ENCODE results near the gene HMCES.

DNA sequence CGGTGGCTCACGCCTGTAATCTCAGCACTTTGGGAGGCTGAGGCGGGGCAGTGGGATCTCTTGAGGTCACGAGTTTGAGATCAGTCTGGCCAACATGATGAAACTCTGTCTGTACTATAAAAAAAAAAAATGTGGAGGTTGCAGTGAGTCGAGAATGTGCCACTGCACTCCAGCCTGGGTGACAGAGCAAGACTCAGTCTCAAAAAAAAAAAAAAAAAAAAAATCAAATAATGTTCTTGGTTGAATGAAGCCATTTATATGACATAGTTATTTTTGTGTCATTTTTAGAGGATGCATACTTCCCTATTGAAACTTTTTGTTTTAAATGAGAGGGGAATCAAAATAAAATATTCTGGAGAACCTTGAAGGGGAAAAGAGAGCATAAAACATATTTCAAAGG, 3.1 kb downstream of the HMCES start:
- TF ChIP-seq POLR2A (IDR thresholded peaks at IDR 0.05) (no peak), POLR2AphosphoS5 (IDR thresholded peaks at IDR 0.05; ENCODE audit: insufficient read depth in 1 of 2, low read depth in 1 of 2) (no peak)
- TF ChIP-seq, protein P1, sequence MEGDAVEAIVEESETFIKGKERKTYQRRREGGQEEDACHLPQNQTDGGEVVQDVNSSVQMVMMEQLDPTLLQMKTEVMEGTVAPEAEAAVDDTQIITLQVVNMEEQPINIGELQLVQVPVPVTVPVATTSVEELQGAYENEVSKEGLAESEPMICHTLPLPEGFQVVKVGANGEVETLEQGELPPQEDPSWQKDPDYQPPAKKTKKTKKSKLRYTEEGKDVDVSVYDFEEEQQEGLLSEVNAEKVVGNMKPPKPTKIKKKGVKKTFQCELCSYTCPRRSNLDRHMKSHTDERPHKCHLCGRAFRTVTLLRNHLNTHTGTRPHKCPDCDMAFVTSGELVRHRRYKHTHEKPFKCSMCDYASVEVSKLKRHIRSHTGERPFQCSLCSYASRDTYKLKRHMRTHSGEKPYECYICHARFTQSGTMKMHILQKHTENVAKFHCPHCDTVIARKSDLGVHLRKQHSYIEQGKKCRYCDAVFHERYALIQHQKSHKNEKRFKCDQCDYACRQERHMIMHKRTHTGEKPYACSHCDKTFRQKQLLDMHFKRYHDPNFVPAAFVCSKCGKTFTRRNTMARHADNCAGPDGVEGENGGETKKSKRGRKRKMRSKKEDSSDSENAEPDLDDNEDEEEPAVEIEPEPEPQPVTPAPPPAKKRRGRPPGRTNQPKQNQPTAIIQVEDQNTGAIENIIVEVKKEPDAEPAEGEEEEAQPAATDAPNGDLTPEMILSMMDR (IDR thresholded peaks at IDR 0.05), result no peak
